GM18858 (cell line): ENCODE measurements around the gene CRADD.

Experiments
- ATAC-seq: cut with Tn5 transposase; IDR thresholded peaks from one replicate; pipeline ENCODE4 v1.9.1; 2021; ENCODE audit not compliant: unreplicated experiment

The CRADD gene

GRCh38 chr12:93892423-93893268 is 215.5 kb downstream of the CRADD start:
- no peak for ATAC-seq

- no peak for ATAC-seq
These were observed 217.4 kb downstream of the CRADD start for GRCh38 chr12:93894391-93895088.

- ATAC-seq, result no peak
These were observed 217.9 kb downstream of the CRADD start for GRCh38 chr12:93895089-93895445.

- no peak for ATAC-seq
These were observed 219.3 kb downstream of the CRADD start for GRCh38 chr12:93896427-93896826.

- ATAC-seq, result no peak
These were observed 219.8 kb downstream of the CRADD start for GRCh38 chr12:93896952-93897351.

- no peak for ATAC-seq
These were observed 224.6 kb downstream of the CRADD start for GRCh38 chr12:93901739-93902138.

GRCh38 chr12:93902192-93902591 is 225.0 kb downstream of the CRADD start:
- ATAC-seq, result no peak

- no peak for ATAC-seq
These were observed 225.8 kb downstream of the CRADD start for GRCh38 chr12:93902736-93903562.

GRCh38 chr12:93904124-93904523 is 226.9 kb downstream of the CRADD start:
- no peak for ATAC-seq

GRCh38 chr12:93908264-93908663 is 231.1 kb downstream of the CRADD start:
- no peak for ATAC-seq

GRCh38 chr12:93908846-93909567 is 231.8 kb downstream of the CRADD start:
- ATAC-seq, result no peak

- ATAC-seq, result no peak
These were observed 234.2 kb downstream of the CRADD start for GRCh38 chr12:93911396-93911795.

- no peak for ATAC-seq
These were observed 235.0 kb downstream of the CRADD start for GRCh38 chr12:93912086-93912733.

GRCh38 chr12:93913845-93914244 is 236.7 kb downstream of the CRADD start:
- no peak for ATAC-seq

GRCh38 chr12:93914281-93914680 is 237.1 kb downstream of the CRADD start:
- no peak for ATAC-seq

- ATAC-seq, result no peak
These were observed 238.2 kb downstream of the CRADD start for GRCh38 chr12:93915411-93915810.

GRCh38 chr12:93916402-93916801 is 239.2 kb downstream of the CRADD start:
- ATAC-seq, result no peak

GRCh38 chr12:93918262-93918661 is 241.1 kb downstream of the CRADD start:
- ATAC-seq, result no peak

GRCh38 chr12:93918900-93919299 is 241.7 kb downstream of the CRADD start:
- ATAC-seq, result no peak

- ATAC-seq, result no peak
These were observed 244.3 kb downstream of the CRADD start for GRCh38 chr12:93921521-93921920.
